Activated CD8-positive, alpha-beta T cell treated with anti-CD3 and anti-CD28 coated beads for 36 hours (primary cell): Measurements from ENCODE around the gene PWWP2B. TPM values are rescaled to one million over a fixed set of nuclear protein-coding genes. Genes with fewer than 3 reads are reported as not detected.
A peak's percentile ranks its signal among the peaks of the same experiment; 100 is the strongest.

Source experiments
- ATAC-seq: fragments of 200-7000 bp; cut with Tn5 transposase; one replicate; pipeline ENCODE4 v1.10.0; 2021; ENCODE audit warnings: mild to moderate bottlenecking, moderate library complexity
- CTCF ChIA-PET: fragments of 350-600 bp; sonication (Branson Sonifier 250); formaldehyde crosslinking; loops from one replicate; lab custom pipeline; 2021; ENCODE audit warnings: antibody characterized with exemption; lab: Charles Lee
- POLR2A ChIA-PET: fragments of 350-600 bp; sonication (Branson Sonifier 250); formaldehyde crosslinking; loops from one replicate; lab custom pipeline; 2021; ENCODE audit warnings: antibody characterized with exemption; lab: Charles Lee
- DNase-seq: peaks from one replicate; pipeline ENCODE4 v3.0.0-alpha.2; 2020
- H3K27ac Mint-ChIP-seq: one replicate; pipeline ENCODE4 v1.8.0; 2021; ENCODE audit warnings: mild to moderate bottlenecking, mixed read lengths
- H3K27me3 Mint-ChIP-seq: one replicate; pipeline ENCODE4 v1.8.0; 2021; ENCODE audit warnings: mixed read lengths
- H3K36me3 Mint-ChIP-seq: one replicate; pipeline ENCODE4 v1.8.0; 2021; ENCODE audit warnings: low read depth, mixed read lengths
- H3K4me1 Mint-ChIP-seq: one replicate; pipeline ENCODE4 v1.8.0; 2021; ENCODE audit warnings: low read depth, mixed read lengths
- H3K4me3 Mint-ChIP-seq: one replicate; pipeline ENCODE4 v1.8.0; 2021; ENCODE audit warnings: mild to moderate bottlenecking, moderate library complexity, mixed read lengths
- H3K9me3 Mint-ChIP-seq: one replicate; pipeline ENCODE4 v1.8.0; 2021; ENCODE audit warnings: mixed read lengths
- CTCF ChIP-seq: fragments of 200-600 bp; IDR thresholded peaks from one replicate; pipeline ENCODE4 v1.8.0; 2022; ENCODE audit warnings: antibody characterized with exemption, mild to moderate bottlenecking
- intact Hi-C: fragments of 100-400 bp; cut with micrococcal nuclease; formaldehyde crosslinking; loops from one replicate; pipeline ENCODE4 v1.10.0; 2022
- total RNA-seq, 2 experiments: library from RNA; stranded (reverse); gene quantifications; one replicate each; pipeline ENCODE4 v1.2.3, GENCODE V29; 2021

The PWWP2B gene
- total RNA-seq, 2 experiments from 2014 or later = 6.0 to 6.6 TPM

GRCh38 chr10:132461103-132461682 is 64.2 kb downstream of the PWWP2B start:
- TF ChIP-seq CTCF = no peak
- H3K27ac Mint-ChIP-seq = no peak overlapping the region
- POLR2A ChIA-PET = no interaction called here

GRCh38 chr10:132461683-132462231 is 64.8 kb downstream of the PWWP2B start:
- no peak for ATAC-seq
- ChIA-PET CTCF (interaction anchor here (1.3 kb wide), 1 partner anchor 89 kb away, joined by 5 read pairs; no protein-coding TSS in a partner anchor), POLR2A (no interaction called here)
- no peak for DNase-seq
- Mint-ChIP-seq H3K36me3 (no peaks in the 10 kb centered on the region), H3K4me3 (no peak overlapping the region), H3K27me3 (no peaks in the 10 kb centered on the region), H3K4me1 (no peaks in the 10 kb centered on the region), H3K9me3 (no peaks in the 10 kb centered on the region), H3K27ac (no peak overlapping the region)
- intact Hi-C loops = no loop called here
- no peak for TF ChIP-seq CTCF

More at GRCh38 chr10:132461103-132461682, 64.2 kb downstream of the PWWP2B start:
- ATAC-seq = no peak
- peak; percentile 1 for DNase-seq
- H3K9me3 Mint-ChIP-seq = no peaks in the 10 kb centered on the region
- H3K36me3 Mint-ChIP-seq = no peaks in the 10 kb centered on the region
- H3K4me3 Mint-ChIP-seq = no peak overlapping the region
- no peaks in the 10 kb centered on the region for H3K27me3 Mint-ChIP-seq
- CTCF ChIA-PET = interaction anchor here (1.0 to 2.9 kb wide), 4 partner anchors 49 to 193 kb away, joined by 3 to 16 read pairs (median 8); no protein-coding TSS in a partner anchor
- H3K4me1 Mint-ChIP-seq = no peaks in the 10 kb centered on the region
- intact Hi-C loops = no loop called here

- no peak overlapping the region for H3K4me3 Mint-ChIP-seq
- no peaks in the 10 kb centered on the region for H3K4me1 Mint-ChIP-seq
- no peaks in the 10 kb centered on the region for H3K9me3 Mint-ChIP-seq
- TF ChIP-seq CTCF = no peak
- no peaks in the 10 kb centered on the region for H3K27me3 Mint-ChIP-seq
- intact Hi-C loops = no loop called here
- no peak overlapping the region for H3K27ac Mint-ChIP-seq
- ChIA-PET POLR2A (no interaction called here), CTCF (interaction anchor here (1.3 to 1.5 kb wide), 2 partner anchors 88 to 89 kb away, joined by 3 to 5 read pairs; no protein-coding TSS in a partner anchor)
- ATAC-seq (no peak), DNase-seq (no peak)
- H3K36me3 Mint-ChIP-seq = no peaks in the 10 kb centered on the region
Measured at GRCh38 chr10:132462463-132463332, 65.7 kb downstream of the PWWP2B start.

GRCh38 chr10:132463333-132464255 is 66.6 kb downstream of the PWWP2B start:
- H3K27me3 Mint-ChIP-seq = no peaks in the 10 kb centered on the region
- ChIA-PET CTCF (interaction anchor here (1.5 kb wide), 1 partner anchor 88 kb away, joined by 3 read pairs; no protein-coding TSS in a partner anchor), POLR2A (no interaction called here)
- TF ChIP-seq CTCF = no peak
- intact Hi-C loops = no loop called here
- H3K27ac Mint-ChIP-seq = no peak overlapping the region
- ATAC-seq (no peak), DNase-seq (no peak)
- no peaks in the 10 kb centered on the region for H3K9me3 Mint-ChIP-seq
- H3K4me3 Mint-ChIP-seq = no peak overlapping the region
- no peaks in the 10 kb centered on the region for H3K36me3 Mint-ChIP-seq
- H3K4me1 Mint-ChIP-seq = no peaks in the 10 kb centered on the region
